HCT116 (cell line): ENCODE data around the gene VWA5B1. TPM values are rescaled to one million over a fixed set of nuclear protein-coding genes. Genes with fewer than 3 reads are reported as not detected.

Experiments used
- ATAC-seq: fragments of 200-7000 bp; cut with Tn5 transposase; 2 replicates; pipeline ENCODE4 v1.9.1; 2020; ENCODE audit warnings: mild to moderate bottlenecking, moderate library complexity
- BruUV-seq: library from RNA; stranded (reverse); fragments of 400-500 nt; replicated peaks from 2 replicates; lab custom pipeline; 2021; lab: Mats Ljungman, UMichigan
- CTCF ChIA-PET: fragments of 300-600 bp; sonication (Branson Sonifier 250); formaldehyde crosslinking; loops from one replicate; lab custom pipeline; 2021; ENCODE audit warnings: antibody characterized with exemption; lab: Charles Lee
- POLR2A ChIA-PET: fragments of 300-600, 350-600 bp; sonication (Branson Sonifier 250); formaldehyde crosslinking; loops from one replicate; lab custom pipeline; 2021; ENCODE audit warnings: antibody characterized with exemption; lab: Charles Lee
- RAD21 ChIA-PET, 2 experiments: fragments of 300-600 bp; sonication (Branson Sonifier 250); formaldehyde crosslinking; loops; one replicate each; lab custom pipeline; 2023; ENCODE audit warnings: low total read pairs in 2 of 2; ENCODE audit not compliant: uncharacterized antibody in 2 of 2, unreplicated experiment in 2 of 2, low non-redundant PET in 1 of 2; lab: Charles Lee
- DNase-seq: peaks from one replicate; pipeline ENCODE4 v3.0.0-alpha.2; 2010; ENCODE audit warnings: low read depth, low spot score
- H2AFZ ChIP-seq: fragments of 200-600 bp; shearing (Covaris generic), sonication (generic); 2 replicates; pipeline ENCODE4 v1.6.1; 2017; ENCODE audit warnings: low read depth, mixed run types, mixed read lengths, antibody characterized with exemption, low read length; ENCODE audit not compliant: poor library complexity, severe bottlenecking
- H3K27ac ChIP-seq: 2 replicates; pipeline ENCODE4 v1.5.1; 2012; ENCODE audit warnings: low read depth, low read length
- H3K27me3 ChIP-seq: fragments of 200-600 bp; sonication (generic); 2 replicates; pipeline ENCODE4 v1.6.1; 2016; ENCODE audit warnings: mixed run types, low read length, mixed read lengths; ENCODE audit not compliant: insufficient read depth
- H3K36me3 ChIP-seq, 2 experiments: fragments of 200-500 bp in 1 of 2; fragments of 200-600 bp in 1 of 2; sonication (Bioruptor generic) in 1 of 2; sonication (generic) in 1 of 2; 2 replicates each; pipeline versions ENCODE4 v1.5.1 to v1.6.1; 2014 to 2016; ENCODE audit warnings: low read length in 2 of 2, inconsistent platforms in 1 of 2, mixed read lengths in 1 of 2, mixed run types in 1 of 2; ENCODE audit not compliant: insufficient read depth in 2 of 2, control insufficient read depth in 1 of 2
- H3K4me1 ChIP-seq, 2 experiments: fragments of 200-600 bp in 1 of 2; sonication (generic) in 1 of 2; 2 replicates each; pipeline versions ENCODE4 v1.5.1 to v1.6.1; 2012 to 2017; ENCODE audit warnings: low read length in 2 of 2, inconsistent platforms in 1 of 2, mild to moderate bottlenecking in 1 of 2, mixed read lengths in 1 of 2, mixed run types in 1 of 2, moderate library complexity in 1 of 2; ENCODE audit not compliant: insufficient read depth in 2 of 2, control insufficient read depth in 1 of 2
- H3K4me2 ChIP-seq: fragments of 200-600 bp; sonication (generic); 2 replicates; pipeline ENCODE4 v1.6.1; 2017; ENCODE audit warnings: mixed run types, low read length, mixed read lengths
- H3K4me3 ChIP-seq, 2 experiments: fragments of 200-600 bp in 1 of 2; sonication (generic) in 1 of 2; replicated peaks in 1 of 2; 2 replicates each; pipeline ENCODE4 v1.5.1; 2011 to 2016; ENCODE audit warnings: low read length in 2 of 2, control low read depth in 1 of 2, low read depth in 1 of 2, mild to moderate bottlenecking in 1 of 2, mixed read lengths in 1 of 2, mixed run types in 1 of 2
- H3K79me2 ChIP-seq: fragments of 200-600 bp; sonication (generic); 2 replicates; pipeline ENCODE4 v1.6.1; 2017; ENCODE audit warnings: mild to moderate bottlenecking, mixed run types, low read length, moderate library complexity, mixed read lengths; ENCODE audit not compliant: insufficient read depth
- H3K9ac ChIP-seq: fragments of 200-600 bp; sonication (generic); 2 replicates; pipeline ENCODE4 v1.6.1; 2016; ENCODE audit warnings: low read length, mixed read lengths
- H3K9me2 ChIP-seq: fragments of 200-600 bp; sonication (generic), shearing (Covaris generic); 2 replicates; pipeline ENCODE4 v1.6.1; 2017; ENCODE audit warnings: mixed run types, mild to moderate bottlenecking, moderate library complexity; ENCODE audit not compliant: insufficient read depth
- H3K9me3 ChIP-seq, 2 experiments: fragments of 200-500 bp in 1 of 2; fragments of 200-600 bp in 1 of 2; sonication (Bioruptor generic) in 1 of 2; sonication (generic) in 1 of 2; 2 replicates each; pipeline ENCODE4 v1.6.1; 2014 to 2017; ENCODE audit warnings: low read length in 2 of 2, mixed read lengths in 2 of 2, inconsistent platforms in 1 of 2, low read depth in 1 of 2, mild to moderate bottlenecking in 1 of 2, mixed run types in 1 of 2, moderate library complexity in 1 of 2; ENCODE audit not compliant: control insufficient read depth in 1 of 2, insufficient read depth in 1 of 2
- H4K20me1 ChIP-seq: fragments of 200-600 bp; sonication (generic), shearing (Covaris generic); 2 replicates; pipeline ENCODE4 v1.6.1; 2017; ENCODE audit warnings: mixed run types, mild to moderate bottlenecking, moderate library complexity; ENCODE audit not compliant: insufficient read depth
- CBX3 ChIP-seq: IDR thresholded peaks from 2 replicates; pipeline ENCODE4 v1.6.1; 2012; ENCODE audit warnings: low read depth
- CEBPB ChIP-seq: IDR thresholded peaks from 2 replicates; pipeline ENCODE4 v1.6.1; 2012; ENCODE audit warnings: low read depth
- EGR1 ChIP-seq: IDR thresholded peaks from 2 replicates; pipeline ENCODE4 v1.6.1; 2012; ENCODE audit warnings: low read depth
- EZH2 ChIP-seq: fragments of 200-600 bp; sonication (generic); IDR thresholded peaks from 2 replicates; pipeline ENCODE4 v1.6.1; 2017; ENCODE audit warnings: antibody characterized with exemption, mixed run types
- EZH2phosphoT487 ChIP-seq: fragments of 200-600 bp; IDR thresholded peaks from 2 replicates; pipeline ENCODE4 v1.6.1; 2018; ENCODE audit warnings: antibody characterized with exemption, borderline replicate concordance
- JUND ChIP-seq: IDR thresholded peaks from 2 replicates; pipeline ENCODE4 v1.6.1; 2012
- POLR2A ChIP-seq: IDR thresholded peaks from 2 replicates; pipeline ENCODE4 v1.7.0; 2011; ENCODE audit warnings: borderline replicate concordance; ENCODE audit not compliant: insufficient read depth, insufficient read length; ENCODE audit errors: extremely low read depth
- POLR2AphosphoS5 ChIP-seq: IDR thresholded peaks from 2 replicates; pipeline ENCODE4 v1.6.1; 2011; ENCODE audit warnings: mild to moderate bottlenecking, low read depth, low read length, moderate library complexity
- RAD21 ChIP-seq: IDR thresholded peaks from 2 replicates; pipeline ENCODE4 v1.6.1; 2012; ENCODE audit warnings: low read depth, mild to moderate bottlenecking
- SIN3A ChIP-seq: IDR thresholded peaks from 2 replicates; pipeline ENCODE4 v1.6.1; 2012; ENCODE audit warnings: low read depth
- ZFX ChIP-seq: fragments of 450-650 bp; IDR thresholded peaks from 2 replicates; pipeline ENCODE4 v1.6.1; 2017
- intact Hi-C: fragments of 100-400 bp; cut with micrococcal nuclease; formaldehyde crosslinking; loops from 2 replicates; pipeline ENCODE4 v1.10.0; 2022
- total RNA-seq: library from RNA; stranded (reverse); gene quantifications from one replicate; pipeline ENCODE4 v1.2.1, GENCODE V29; 2021; ENCODE audit not compliant: unreplicated experiment
- TF ChIP-seq, protein P1 (sequence below): IDR thresholded peaks from 2 replicates; pipeline ENCODE4 v1.6.1; 2011; ENCODE audit warnings: mild to moderate bottlenecking, low read length, moderate library complexity; ENCODE audit not compliant: insufficient replicate concordance; ENCODE audit errors: extremely low read depth
- TF ChIP-seq, protein P2 (sequence below): IDR thresholded peaks from 2 replicates; pipeline ENCODE4 v1.6.1; 2012
- TF ChIP-seq, protein P3 (sequence below), 3 experiments: fragments of 200-600 bp in 1 of 3; sonication (generic) in 1 of 3; IDR thresholded peaks in 2 of 3; conservative IDR thresholded peaks in 1 of 3; 2 replicates each; pipeline ENCODE4 v1.5.1; 2012 to 2017; ENCODE audit warnings: low read depth in 2 of 3, low read length in 2 of 3, antibody characterized with exemption in 1 of 3, borderline replicate concordance in 1 of 3, control low read depth in 1 of 3, mild to moderate bottlenecking in 1 of 3, mixed read lengths in 1 of 3, mixed run types in 1 of 3, moderate library complexity in 1 of 3; ENCODE audit not compliant: insufficient read depth in 1 of 3
- TF ChIP-seq, protein P4 (sequence below): IDR thresholded peaks from 2 replicates; pipeline ENCODE4 v1.6.1; 2012

Gene VWA5B1
- total RNA-seq, 1 experiment from 2014 or later, result not detected

DNA sequence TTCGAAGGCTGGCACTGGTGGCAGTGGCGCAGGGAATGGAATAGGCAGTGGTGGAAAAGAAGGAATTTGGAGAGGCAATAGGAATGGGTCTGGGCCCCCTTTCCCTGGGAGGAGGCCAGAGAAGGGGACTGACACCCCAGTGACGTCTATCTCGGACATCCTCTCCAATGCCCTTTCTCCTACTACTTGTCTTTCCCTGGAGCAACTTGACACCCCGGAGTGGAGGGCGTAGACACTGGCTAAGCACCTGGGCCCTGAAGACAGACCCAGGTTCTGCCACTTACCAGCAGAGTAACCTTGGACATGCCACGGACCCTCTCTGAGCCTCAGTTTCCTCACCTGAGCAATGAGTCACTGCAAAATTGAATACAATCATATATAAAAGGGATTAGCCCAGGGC lies 108.5 kb downstream of the VWA5B1 start (continued):
- TF ChIP-seq, protein P1, sequence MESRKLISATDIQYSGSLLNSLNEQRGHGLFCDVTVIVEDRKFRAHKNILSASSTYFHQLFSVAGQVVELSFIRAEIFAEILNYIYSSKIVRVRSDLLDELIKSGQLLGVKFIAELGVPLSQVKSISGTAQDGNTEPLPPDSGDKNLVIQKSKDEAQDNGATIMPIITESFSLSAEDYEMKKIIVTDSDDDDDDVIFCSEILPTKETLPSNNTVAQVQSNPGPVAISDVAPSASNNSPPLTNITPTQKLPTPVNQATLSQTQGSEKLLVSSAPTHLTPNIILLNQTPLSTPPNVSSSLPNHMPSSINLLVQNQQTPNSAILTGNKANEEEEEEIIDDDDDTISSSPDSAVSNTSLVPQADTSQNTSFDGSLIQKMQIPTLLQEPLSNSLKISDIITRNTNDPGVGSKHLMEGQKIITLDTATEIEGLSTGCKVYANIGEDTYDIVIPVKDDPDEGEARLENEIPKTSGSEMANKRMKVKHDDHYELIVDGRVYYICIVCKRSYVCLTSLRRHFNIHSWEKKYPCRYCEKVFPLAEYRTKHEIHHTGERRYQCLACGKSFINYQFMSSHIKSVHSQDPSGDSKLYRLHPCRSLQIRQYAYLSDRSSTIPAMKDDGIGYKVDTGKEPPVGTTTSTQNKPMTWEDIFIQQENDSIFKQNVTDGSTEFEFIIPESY, result no peak
- TF ChIP-seq SIN3A, result no peak

DNA sequence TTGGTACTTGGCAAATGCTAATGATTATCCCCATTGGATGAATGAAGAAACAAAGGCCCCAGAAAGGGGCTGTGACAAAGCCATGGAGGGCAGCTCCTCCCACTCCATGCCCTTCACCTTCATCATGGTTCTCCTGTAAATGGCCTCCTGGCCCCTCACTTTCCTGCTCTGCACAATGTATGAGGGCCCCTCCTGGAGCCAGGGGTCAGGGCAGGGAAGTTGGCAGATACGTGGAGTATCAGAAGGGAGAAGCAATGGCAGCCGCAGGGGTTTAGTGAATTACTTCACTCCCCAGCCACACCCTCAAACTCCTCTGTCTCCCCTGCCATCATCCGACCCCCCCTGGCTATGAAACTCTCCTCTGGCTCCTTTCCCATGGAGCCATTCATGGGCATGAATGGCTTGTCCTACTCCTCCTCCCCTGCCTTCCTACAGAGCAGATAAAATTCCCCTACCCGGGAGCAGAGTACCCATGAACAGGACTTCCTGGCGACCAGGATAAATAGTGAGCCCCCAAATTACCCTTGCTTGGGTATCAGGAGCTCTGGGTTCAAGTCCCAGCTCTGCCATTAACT lies 109.0 kb downstream of the VWA5B1 start:
- no peaks in the 10 kb centered on the region for H3K36me3 ChIP-seq
- H3K4me3 ChIP-seq, result no peak overlapping the region
- no peak for ATAC-seq
- no peak overlapping the region for H3K4me2 ChIP-seq
- no peaks in the 10 kb centered on the region for H4K20me1 ChIP-seq
- 0 out of 4 replicates have a peak, but pooled peaks cover 0 to 1% of the 10 kb centered on the region in 2 experiments for H3K9me3 ChIP-seq
- H3K27me3 ChIP-seq, result no peaks in the 10 kb centered on the region
- ChIA-PET CTCF (no interaction called here), RAD21 (no interaction called here), POLR2A (no interaction called here)
- BruUV-seq, result no TSS peak
- H3K9me2 ChIP-seq, result no peaks in the 10 kb centered on the region
- H3K79me2 ChIP-seq, result no peaks in the 10 kb centered on the region
- H3K9ac ChIP-seq, result no peak overlapping the region
- DNase-seq, result no peak
- H2AFZ ChIP-seq, result no peak overlapping the region
- intact Hi-C loops, result no loop called here
- no peak overlapping the region for H3K27ac ChIP-seq
- H3K4me1 ChIP-seq, result no peaks in the 10 kb centered on the region
- no peak for TF ChIP-seq RAD21
- no peak for TF ChIP-seq CBX3
- no peak for TF ChIP-seq POLR2A
- TF ChIP-seq EGR1, result no peak
- TF ChIP-seq JUND, result no peak
- TF ChIP-seq, protein P2, sequence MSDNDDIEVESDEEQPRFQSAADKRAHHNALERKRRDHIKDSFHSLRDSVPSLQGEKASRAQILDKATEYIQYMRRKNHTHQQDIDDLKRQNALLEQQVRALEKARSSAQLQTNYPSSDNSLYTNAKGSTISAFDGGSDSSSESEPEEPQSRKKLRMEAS, result no peak
- TF ChIP-seq, protein P1, result no peak
- no peak for TF ChIP-seq ZFX
- TF ChIP-seq, protein P3, sequence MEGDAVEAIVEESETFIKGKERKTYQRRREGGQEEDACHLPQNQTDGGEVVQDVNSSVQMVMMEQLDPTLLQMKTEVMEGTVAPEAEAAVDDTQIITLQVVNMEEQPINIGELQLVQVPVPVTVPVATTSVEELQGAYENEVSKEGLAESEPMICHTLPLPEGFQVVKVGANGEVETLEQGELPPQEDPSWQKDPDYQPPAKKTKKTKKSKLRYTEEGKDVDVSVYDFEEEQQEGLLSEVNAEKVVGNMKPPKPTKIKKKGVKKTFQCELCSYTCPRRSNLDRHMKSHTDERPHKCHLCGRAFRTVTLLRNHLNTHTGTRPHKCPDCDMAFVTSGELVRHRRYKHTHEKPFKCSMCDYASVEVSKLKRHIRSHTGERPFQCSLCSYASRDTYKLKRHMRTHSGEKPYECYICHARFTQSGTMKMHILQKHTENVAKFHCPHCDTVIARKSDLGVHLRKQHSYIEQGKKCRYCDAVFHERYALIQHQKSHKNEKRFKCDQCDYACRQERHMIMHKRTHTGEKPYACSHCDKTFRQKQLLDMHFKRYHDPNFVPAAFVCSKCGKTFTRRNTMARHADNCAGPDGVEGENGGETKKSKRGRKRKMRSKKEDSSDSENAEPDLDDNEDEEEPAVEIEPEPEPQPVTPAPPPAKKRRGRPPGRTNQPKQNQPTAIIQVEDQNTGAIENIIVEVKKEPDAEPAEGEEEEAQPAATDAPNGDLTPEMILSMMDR (IDR thresholded peaks at IDR 0.05 in 2 of 3, conservative IDR thresholded peaks at IDR 0.05 in 1 of 3; ENCODE audit: borderline replicate concordance in 1 of 3, insufficient read depth in 1 of 3, low read depth in 2 of 3, low read length in 2 of 3), result no peak
- no peak for TF ChIP-seq EZH2
- TF ChIP-seq EZH2phosphoT487, result no peak
- TF ChIP-seq POLR2AphosphoS5, result no peak
- no peak for TF ChIP-seq CEBPB
- TF ChIP-seq, protein P4, sequence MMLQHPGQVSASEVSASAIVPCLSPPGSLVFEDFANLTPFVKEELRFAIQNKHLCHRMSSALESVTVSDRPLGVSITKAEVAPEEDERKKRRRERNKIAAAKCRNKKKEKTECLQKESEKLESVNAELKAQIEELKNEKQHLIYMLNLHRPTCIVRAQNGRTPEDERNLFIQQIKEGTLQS, result no peak
